K562 (cell line): Measurements from ENCODE around the gene GDF9. TPM values are rescaled to one million over a fixed set of nuclear protein-coding genes. Genes with fewer than 3 reads are reported as not detected.

Source experiments
- ATAC-seq: fragments of 200-7000 bp; cut with Tn5 transposase; 3 replicates; pipeline ENCODE4 v1.9.1; 2020; ENCODE audit warnings: moderate library complexity
- BruUV-seq: library from RNA; stranded (reverse); fragments of 400-500 nt; replicated peaks from 2 replicates; lab custom pipeline; 2021; lab: Mats Ljungman, UMichigan
- CTCF ChIA-PET: fragments of 300-600 bp; formaldehyde crosslinking; extraction: SDS; loops from one replicate; lab custom pipeline; 2021; ENCODE audit warnings: low intra/inter-chr PET ratio; lab: Yijun Ruan, JAX
- POLR2A ChIA-PET: fragments of 300-600, 350-650 bp; sonication (Branson Sonifier 250); formaldehyde crosslinking; extraction: SDS; loops from one replicate; lab custom pipeline; 2021; ENCODE audit warnings: antibody characterized with exemption, inconsistent platforms; lab: Yijun Ruan, JAX
- DNase-seq, 4 experiments: peaks; one replicate each; pipeline versions ENCODE4 v3.0.0 to v3.0.0-alpha.2; 2011 to 2018; ENCODE audit warnings: low spot score in 3 of 4, mixed read lengths in 3 of 4; ENCODE audit errors: extremely low read depth in 1 of 4
- FAIRE-seq: peaks from 2 replicates; lab custom pipeline; 2011; peaks lifted over from hg19 to GRCh38; lab: Jason Lieb, UNC
- H2AFZ ChIP-seq: 2 replicates; pipeline ENCODE4 v1.6.0; 2011; ENCODE audit warnings: low read depth, low read length, control low read depth, inconsistent platforms
- H3K27ac ChIP-seq: fragments of 200-600 bp; 3 replicates; pipeline ENCODE4 v1.8.0; 2011; ENCODE audit warnings: low read depth, mild to moderate bottlenecking, control low read depth, inconsistent platforms, low read length, moderate library complexity, mixed read lengths; ENCODE audit errors: extremely low read depth
- H3K27me3 ChIP-seq, 2 experiments: fragments of 300-600 bp in 1 of 2; 2 replicates in 1 of 2; 3 replicates in 1 of 2; pipeline versions ENCODE4 v1.6.0 to v1.8.0; 2011; ENCODE audit warnings: inconsistent platforms in 2 of 2, low read length in 2 of 2, mild to moderate bottlenecking in 1 of 2, mixed read lengths in 1 of 2, moderate library complexity in 1 of 2; ENCODE audit not compliant: control insufficient read depth in 2 of 2, insufficient read depth in 2 of 2
- H3K36me3 ChIP-seq: fragments of 300-600 bp; 3 replicates; pipeline ENCODE4 v1.8.0; 2011; ENCODE audit warnings: mild to moderate bottlenecking, low read length, inconsistent platforms; ENCODE audit not compliant: control insufficient read depth, insufficient read depth
- H3K4me1 ChIP-seq, 2 experiments: fragments of 200-600 bp in 1 of 2; replicated peaks in 1 of 2; 2 replicates in 1 of 2; 3 replicates in 1 of 2; pipeline versions ENCODE4 v1.5.1 to v1.8.0; 2011; ENCODE audit warnings: inconsistent platforms in 2 of 2, low read length in 2 of 2, mild to moderate bottlenecking in 1 of 2, mixed read lengths in 1 of 2, moderate library complexity in 1 of 2; ENCODE audit not compliant: control insufficient read depth in 2 of 2, insufficient read depth in 2 of 2
- H3K4me2 ChIP-seq: 2 replicates; pipeline ENCODE4 v1.6.1; 2011; ENCODE audit warnings: low read length, control low read depth, inconsistent platforms, mixed read lengths; ENCODE audit not compliant: insufficient read depth
- H3K4me3 ChIP-seq: fragments of 200-600 bp; sonication (generic), shearing (Covaris generic); 2 replicates; pipeline ENCODE4 v1.5.1; 2016; ENCODE audit warnings: control low read depth, inconsistent platforms
- H3K79me2 ChIP-seq: fragments of 200-600 bp; 3 replicates; pipeline ENCODE4 v1.8.0; 2011; ENCODE audit warnings: low read length, inconsistent platforms; ENCODE audit not compliant: control insufficient read depth, insufficient read depth
- H3K9ac ChIP-seq, 2 experiments: 2 replicates each; pipeline versions ENCODE4 v1.6.0 to v1.6.1; 2011; ENCODE audit warnings: low read depth in 2 of 2, low read length in 2 of 2, control low read depth in 1 of 2, inconsistent platforms in 1 of 2, mild to moderate bottlenecking in 1 of 2, mixed read lengths in 1 of 2; ENCODE audit not compliant: insufficient read depth in 1 of 2
- H3K9me1 ChIP-seq: one replicate; pipeline ENCODE4 v1.6.0; 2011; ENCODE audit warnings: inconsistent platforms, mild to moderate bottlenecking, low read length, moderate library complexity; ENCODE audit not compliant: control insufficient read depth, insufficient read depth
- H3K9me3 ChIP-seq: replicated peaks from 2 replicates; pipeline ENCODE4 v1.5.1; 2011; ENCODE audit warnings: low read depth, low read length, inconsistent platforms; ENCODE audit not compliant: control insufficient read depth, insufficient read depth
- H4K20me1 ChIP-seq: replicated peaks from 2 replicates; pipeline ENCODE4 v1.6.1; 2011; ENCODE audit warnings: low read length, inconsistent platforms, mixed read lengths; ENCODE audit not compliant: control insufficient read depth, insufficient read depth
- EGR1 ChIP-seq: fragments of 450-650 bp; conservative IDR thresholded peaks from 2 replicates; pipeline ENCODE4 v1.6.1; 2017; ENCODE audit warnings: mild to moderate bottlenecking
- ZNF592 ChIP-seq: fragments of 450-650 bp; IDR thresholded peaks from 2 replicates; pipeline ENCODE4 v1.6.1; 2017; ENCODE audit warnings: antibody characterized with exemption, mild to moderate bottlenecking
- WGBS: fragments of 100-300 bp; shearing (Covaris generic); methylation state at CpG from one replicate; pipeline ENCODE4 v1.1.6; 2016; ENCODE audit warnings: low coverage, mixed read lengths; ENCODE audit not compliant: insufficient coverage; ENCODE audit errors: missing lambda C conversion rate; 5-methylcytosine and 5-hydroxymethylcytosine counted together
- in situ Hi-C: fragments of 300-500 bp; cut with MboI; formaldehyde crosslinking; loops from 4 replicates; pipeline ENCODE4 v1.15.0; 2018; ENCODE audit warnings: inconsistent platforms, mixed read lengths
- intact Hi-C: fragments of 100-400 bp; cut with micrococcal nuclease; formaldehyde crosslinking; loops from 2 replicates; pipeline ENCODE4 v1.14.2; 2022
- polyA plus RNA-seq, 8 experiments: library from polyadenylated mRNA; depleted of rRNA in 4 of 8; stranded (reverse) in 5 of 8; unstranded in 3 of 8; fragments of >200 nt; fragmentation: Nextera tagmentation in 2 of 8; fragmentation: Illumina TruSeq in 1 of 8; extraction: Ambion mirVana in 2 of 8; extraction: Trizol in 1 of 8; gene quantifications; 2 replicates each; pipeline versions ENCODE4 v1.2.1 to v1.2.3, GENCODE V29; 2011 to 2014; ENCODE audit warnings: inconsistent platforms in 1 of 8, missing spikeins in 1 of 8
- total RNA-seq, 7 experiments: library from RNA; depleted of rRNA in 6 of 7; stranded (reverse); fragments of >200 nt in 6 of 7; fragmentation: Illumina TruSeq in 2 of 7; extraction: Trizol in 2 of 7; gene quantifications; 2 replicates each; pipeline versions ENCODE4 v1.2.1 to v1.2.3, GENCODE V29; 2011 to 2021; ENCODE audit warnings: low replicate concordance in 1 of 7

The GDF9 gene
- total and polyA plus RNA-seq, 9 of the 15 experiments (the other 6 are each of a cell fraction or from before 2014, with no cell fraction given), result 0.10 to 0.70 (median 0.20) TPM; not detected in 1

- FAIRE-seq, result no peak
- intact Hi-C loops, result no loop called here
- Histone ChIP-seq H2AFZ (no peak overlapping the region), H3K36me3 (peaks cover 46% of the 10 kb centered on the region; the same call in 2 of the 3 replicates), H4K20me1 (no peaks in the 10 kb centered on the region), H3K4me2 (no peak overlapping the region), H3K4me1 (peaks cover 18 to 33% of the 10 kb centered on the region in 2 experiments; a peak in 4 of 5 replicates), H3K27ac (no peak overlapping the region), H3K27me3 (no peaks in the 10 kb centered on the region), H3K4me3 (no peak overlapping the region), H3K79me2 (peaks cover 23% of the 10 kb centered on the region), H3K9me3 (no peaks in the 10 kb centered on the region), H3K9ac (peak overlapping the region in 1 of 2 experiments; percentile 28; a peak in 1 of 4 replicates), H3K9me1 (no peaks in the 10 kb centered on the region)
- 60% methylated on average over 4 of the region's 4 CpGs for WGBS
- ChIA-PET POLR2A (interaction anchor here (0.6 to 3.9 kb wide), 6 partner anchors 7 to 197 kb away, joined by 3 to 22 read pairs (median 7); partner anchors contain the start of genes GDF9 and UQCRQ), CTCF (no interaction called here)
- ATAC-seq, result no peak
- TF ChIP-seq EGR1 (peak; percentile 39; the same call in 1 of the 2 replicates), ZNF592 (no peak)
- no peak for DNase-seq
- in situ Hi-C loops, result loop anchor here (5.0 kb wide), 1 partner anchor 71 kb away; no protein-coding TSS in a partner anchor
- BruUV-seq, result TSS peak; percentile 37
Measured at GRCh38 chr5:132827943-132828673, 38.2 kb downstream of the GDF9 start.
